Measurements from ENCODE around the gene ADAM12.

Gene ADAM12

GRCh38 chr10:126127481-126128029 is 260.7 kb downstream of the ADAM12 start:
- ATAC-seq, result no peak
- TF ChIP-seq PATZ1 (CRISPR knock-in tag; IDR thresholded peaks at IDR 0.05; ENCODE audit: borderline replicate concordance), result no peak
- TF ChIP-seq ZNF565 (CRISPR knock-in tag; conservative IDR thresholded peaks at IDR 0.05; ENCODE audit: low read depth), result no peak
- no peak for TF ChIP-seq GLIS3 (CRISPR knock-in tag; IDR thresholded peaks at IDR 0.05)
- TF ChIP-seq ISL1 (CRISPR knock-in tag; IDR thresholded peaks at IDR 0.05), result no peak
- no peak for TF ChIP-seq ZFP3 (CRISPR knock-in tag; IDR thresholded peaks at IDR 0.05)
- no peak for TF ChIP-seq ZNF70 (CRISPR knock-in tag; IDR thresholded peaks at IDR 0.05)
- TF ChIP-seq ZNF8 (CRISPR knock-in tag; IDR thresholded peaks at IDR 0.05), result no peak
- TF ChIP-seq CSDC2 (CRISPR knock-in tag; IDR thresholded peaks at IDR 0.05), result no peak
- no peak for TF ChIP-seq ESRRG (CRISPR knock-in tag; IDR thresholded peaks at IDR 0.05)
- TF ChIP-seq RARB (CRISPR knock-in tag; IDR thresholded peaks at IDR 0.05), result no peak
- TF ChIP-seq ZC3H10 (CRISPR knock-in tag; IDR thresholded peaks at IDR 0.05), result no peak
- TF ChIP-seq CSRNP3 (CRISPR knock-in tag; IDR thresholded peaks at IDR 0.05), result no peak

- TF ChIP-seq BACH2 (CRISPR knock-in tag; IDR thresholded peaks at IDR 0.05; ENCODE audit: borderline replicate concordance) (no peak), ZFP30 (CRISPR knock-in tag; IDR thresholded peaks at IDR 0.05) (no peak), SNAI2 (CRISPR knock-in tag; IDR thresholded peaks at IDR 0.05) (no peak), ZNF8 (CRISPR knock-in tag; IDR thresholded peaks at IDR 0.05) (no peak), PPARA (CRISPR knock-in tag; IDR thresholded peaks at IDR 0.05; ENCODE audit: borderline replicate concordance) (no peak), RARB (CRISPR knock-in tag; IDR thresholded peaks at IDR 0.05) (no peak), CSDC2 (CRISPR knock-in tag; IDR thresholded peaks at IDR 0.05) (no peak), TCF4 (CRISPR knock-in tag; IDR thresholded peaks at IDR 0.05; ENCODE audit: borderline replicate concordance) (no peak), POU6F1 (CRISPR knock-in tag; IDR thresholded peaks at IDR 0.05; ENCODE audit: borderline replicate concordance, low read depth) (no peak), ZNF70 (CRISPR knock-in tag; IDR thresholded peaks at IDR 0.05) (no peak), ISL1 (CRISPR knock-in tag; IDR thresholded peaks at IDR 0.05) (no peak), ARNTL (CRISPR knock-in tag; IDR thresholded peaks at IDR 0.05; ENCODE audit: borderline replicate concordance, low read depth) (no peak), TOX (CRISPR knock-in tag; IDR thresholded peaks at IDR 0.05; ENCODE audit: borderline replicate concordance) (no peak), OSR1 (CRISPR knock-in tag; IDR thresholded peaks at IDR 0.05) (no peak), ZNF565 (CRISPR knock-in tag; conservative IDR thresholded peaks at IDR 0.05; ENCODE audit: low read depth) (no peak), ZFP3 (CRISPR knock-in tag; IDR thresholded peaks at IDR 0.05) (no peak)
- ATAC-seq, result no peak
Measured at GRCh38 chr10:126126866-126127265, 261.4 kb downstream of the ADAM12 start.

- ATAC-seq, result no peak
- no peak for TF ChIP-seq CSRNP3 (CRISPR knock-in tag; IDR thresholded peaks at IDR 0.05)
- no peak for TF ChIP-seq OSR1 (CRISPR knock-in tag; IDR thresholded peaks at IDR 0.05)
- no peak for TF ChIP-seq POU6F1 (CRISPR knock-in tag; IDR thresholded peaks at IDR 0.05; ENCODE audit: borderline replicate concordance, low read depth)
- no peak for TF ChIP-seq TSHZ2 (CRISPR knock-in tag; IDR thresholded peaks at IDR 0.05)
- TF ChIP-seq BACH2 (CRISPR knock-in tag; IDR thresholded peaks at IDR 0.05; ENCODE audit: borderline replicate concordance), result no peak
- TF ChIP-seq ZC3H10 (CRISPR knock-in tag; IDR thresholded peaks at IDR 0.05), result no peak
- no peak for TF ChIP-seq TCF4 (CRISPR knock-in tag; IDR thresholded peaks at IDR 0.05; ENCODE audit: borderline replicate concordance)
- TF ChIP-seq ZNF70 (CRISPR knock-in tag; IDR thresholded peaks at IDR 0.05), result no peak
- no peak for TF ChIP-seq ZFP3 (CRISPR knock-in tag; IDR thresholded peaks at IDR 0.05)
- no peak for TF ChIP-seq ESRRG (CRISPR knock-in tag; IDR thresholded peaks at IDR 0.05)
- TF ChIP-seq GLIS3 (CRISPR knock-in tag; IDR thresholded peaks at IDR 0.05), result no peak
- no peak for TF ChIP-seq ZNF565 (CRISPR knock-in tag; conservative IDR thresholded peaks at IDR 0.05; ENCODE audit: low read depth)
- no peak for TF ChIP-seq ISL1 (CRISPR knock-in tag; IDR thresholded peaks at IDR 0.05)
- no peak for TF ChIP-seq PATZ1 (CRISPR knock-in tag; IDR thresholded peaks at IDR 0.05; ENCODE audit: borderline replicate concordance)
- TF ChIP-seq TOX (CRISPR knock-in tag; IDR thresholded peaks at IDR 0.05; ENCODE audit: borderline replicate concordance), result no peak
- TF ChIP-seq SNAI2 (CRISPR knock-in tag; IDR thresholded peaks at IDR 0.05), result no peak
Measured at GRCh38 chr10:126126023-126126422, 262.3 kb downstream of the ADAM12 start.
